Kidney (tissue), 22 donors: ENCODE results near the gene BSG. TPM values are rescaled to one million over a fixed set of nuclear protein-coding genes. Genes with fewer than 3 reads are reported as not detected.

Experiments used
- DNase-seq, 5 donors: peaks; one replicate each; pipeline ENCODE4 v3.0.0-alpha.2; 2013 to 2020
- FAIRE-seq: peaks from 2 replicates; lab custom pipeline; 2012; peaks lifted over from hg19 to GRCh38; lab: Jason Lieb, UNC
- H3K27ac ChIP-seq, 2 donors: one replicate each; pipeline ENCODE4 v1.7.0; 2013; ENCODE audit warnings: low read depth in 2 of 2, low read length in 2 of 2, inconsistent platforms in 1 of 2
- H3K27me3 ChIP-seq: one replicate; pipeline ENCODE4 v1.7.1; 2013; ENCODE audit warnings: low read length, inconsistent platforms; ENCODE audit not compliant: control insufficient read depth, insufficient read depth
- H3K36me3 ChIP-seq, 3 donors: one replicate each; pipeline versions ENCODE4 v1.7.0 to v1.7.1; 2013; ENCODE audit warnings: low read length in 3 of 3, control low read depth in 1 of 3, inconsistent platforms in 1 of 3; ENCODE audit not compliant: insufficient read depth in 3 of 3, control insufficient read depth in 2 of 3
- H3K4me1 ChIP-seq, 3 donors: one replicate each; pipeline versions ENCODE4 v1.7.0 to v1.7.1; 2013; ENCODE audit warnings: low read length in 3 of 3, inconsistent platforms in 1 of 3, low read depth in 1 of 3; ENCODE audit not compliant: control insufficient read depth in 2 of 3, insufficient read depth in 2 of 3
- H3K4me3 ChIP-seq, 3 donors: one replicate each; pipeline versions ENCODE4 v1.7.0 to v1.8.1; 2013; ENCODE audit warnings: low read length in 3 of 3, control low read depth in 1 of 3, inconsistent platforms in 1 of 3
- H3K9ac ChIP-seq, 3 donors: one replicate each; pipeline versions ENCODE4 v1.7.0 to v1.7.1; 2013; ENCODE audit warnings: low read length in 3 of 3, control low read depth in 1 of 3, inconsistent platforms in 1 of 3
- H3K9me3 ChIP-seq, 3 donors: one replicate each; pipeline versions ENCODE4 v1.7.0 to v1.7.1; 2013; ENCODE audit warnings: low read length in 3 of 3, control low read depth in 1 of 3, inconsistent platforms in 1 of 3; ENCODE audit not compliant: control insufficient read depth in 2 of 3, insufficient read depth in 1 of 3
- intact Hi-C: fragments of 100-400 bp; cut with DNase I; formaldehyde crosslinking; loops from one replicate; pipeline ENCODE4 v1.11.1; 2022
- long read RNA-seq, 10 donors: library from polyadenylated mRNA in 1 of 10; unstranded in 1 of 10; transcript quantifications; one replicate each; pipeline ENCODE4 v2.0.0 and lab custom pipeline, GENCODE V29; 2021 to 2026
- polyA plus RNA-seq: library from polyadenylated mRNA; stranded (reverse); fragments of 350-450 nt; fragmentation: Illumina TruSeq; extraction: RNeasy Lipid Tissue Mini Kit (QIAGEN cat#74804); gene quantifications from one replicate; pipeline ENCODE4 v1.2.3, GENCODE V29; 2014; ENCODE audit warnings: low read depth, low replicate concordance; ENCODE audit not compliant: insufficient read depth
- total RNA-seq: library from RNA; stranded (reverse); fragmentation: NEBNext Ultra II Directional; extraction: Animal tissue kit (Norgen Biotek cat#: 25700); gene quantifications from one replicate; pipeline ENCODE4 v1.2.1, GENCODE V29; 2021
- TF ChIP-seq, protein P1 (sequence below): IDR thresholded peaks from 3 replicates; pipeline ENCODE4 v1.5.1; 2012; ENCODE audit warnings: mild to moderate bottlenecking, moderate library complexity, borderline replicate concordance; ENCODE audit not compliant: insufficient read depth; ENCODE audit errors: extremely low read depth
- donor health status: control.
- donor health status: control.
- donor health status: control.
- donor health status: control.
- donor health status: control.
- donor health status: DM: yes; HTN: yes; CAD: no.
- donor health status: Normal renal cell carcinoma (clear cell type).

The BSG gene
- 554 TPM for total RNA-seq
- polyA plus RNA-seq, result 984 TPM
- long read RNA-seq, donor 1, transcript BSG-210 (2 exons, 611 nt), result minor isoform, 7 of 221 reads
- long read RNA-seq, donor 1, transcript BSG-206 (3 exons, 582 nt), result major isoform, 10 of 221 reads
- long read RNA-seq, donor 1, partial matches to known transcripts, result 36 of 221 reads
- long read RNA-seq, donor 1, other reads (novel, unspliced or antisense), result 168 of 221 reads
- long read RNA-seq, donor 2, transcript BSG-206 (3 exons, 582 nt), result minor isoform, 5 of 256 reads
- long read RNA-seq, donor 2, transcript BSG-210 (2 exons, 611 nt), result major isoform, 10 of 256 reads
- long read RNA-seq, donor 2, partial matches to known transcripts, result 221 of 256 reads
- long read RNA-seq, donor 2, other reads (novel, unspliced or antisense), result 20 of 256 reads
- long read RNA-seq, donor 3, transcript BSG-210 (2 exons, 611 nt), result major isoform, 11 of 341 reads
- long read RNA-seq, donor 3, partial matches to known transcripts, result 52 of 341 reads
- long read RNA-seq, donor 3, other reads (novel, unspliced or antisense), result 274 of 341 reads
- long read RNA-seq, donor 4, partial matches to known transcripts, result 23 of 171 reads
- long read RNA-seq, donor 4, other reads (novel, unspliced or antisense), result 144 of 171 reads
- long read RNA-seq, donor 5, partial matches to known transcripts, result 0 of 7 reads
- long read RNA-seq, donor 5, other reads (novel, unspliced or antisense), result 7 of 7 reads
- long read RNA-seq, donor 6, transcript BSG-206 (3 exons, 582 nt), result major isoform, 5 of 149 reads
- long read RNA-seq, donor 6, partial matches to known transcripts, result 20 of 149 reads
- long read RNA-seq, donor 6, other reads (novel, unspliced or antisense), result 121 of 149 reads
- long read RNA-seq, donor 7, partial matches to known transcripts, result 51 of 426 reads
- long read RNA-seq, donor 7, other reads (novel, unspliced or antisense), result 375 of 426 reads
- long read RNA-seq, donor 8, transcript BSG-206 (3 exons, 582 nt), result major isoform, 11 of 420 reads
- long read RNA-seq, donor 8, partial matches to known transcripts, result 384 of 420 reads
- long read RNA-seq, donor 8, other reads (novel, unspliced or antisense), result 22 of 420 reads
- long read RNA-seq, donor 9, partial matches to known transcripts, result 98 of 207 reads
- long read RNA-seq, donor 9, other reads (novel, unspliced or antisense), result 104 of 207 reads
- long read RNA-seq, donor 10, partial matches to known transcripts, result 155 of 333 reads
- long read RNA-seq, donor 10, other reads (novel, unspliced or antisense), result 174 of 333 reads

GRCh38 chr19:572140-572742, at the start of gene BSG:
Gene BSG, plus strand, starts transcription at chr19:572596. Its CDS starts 39 bp downstream, at chr19:572635.
- Histone ChIP-seq H3K27ac (peak within 1 kb of the TSS; percentile 83 to 89), H3K4me3 (peak within 1 kb of the TSS; percentile 69 to 84 (median 75)), H3K9ac (peak within 1 kb of the TSS; percentile 47 to 74 (median 63)), H3K4me1 (peaks cover 0 to 34% (median 9%) of the 10 kb centered on the region in 3 donors), H3K36me3 (no peaks in the 10 kb centered on the region), H3K27me3 (no peaks in the 10 kb centered on the region), H3K9me3 (no peaks in the 10 kb centered on the region)
- intact Hi-C loops, result no loop called here
- TF ChIP-seq, protein P1, sequence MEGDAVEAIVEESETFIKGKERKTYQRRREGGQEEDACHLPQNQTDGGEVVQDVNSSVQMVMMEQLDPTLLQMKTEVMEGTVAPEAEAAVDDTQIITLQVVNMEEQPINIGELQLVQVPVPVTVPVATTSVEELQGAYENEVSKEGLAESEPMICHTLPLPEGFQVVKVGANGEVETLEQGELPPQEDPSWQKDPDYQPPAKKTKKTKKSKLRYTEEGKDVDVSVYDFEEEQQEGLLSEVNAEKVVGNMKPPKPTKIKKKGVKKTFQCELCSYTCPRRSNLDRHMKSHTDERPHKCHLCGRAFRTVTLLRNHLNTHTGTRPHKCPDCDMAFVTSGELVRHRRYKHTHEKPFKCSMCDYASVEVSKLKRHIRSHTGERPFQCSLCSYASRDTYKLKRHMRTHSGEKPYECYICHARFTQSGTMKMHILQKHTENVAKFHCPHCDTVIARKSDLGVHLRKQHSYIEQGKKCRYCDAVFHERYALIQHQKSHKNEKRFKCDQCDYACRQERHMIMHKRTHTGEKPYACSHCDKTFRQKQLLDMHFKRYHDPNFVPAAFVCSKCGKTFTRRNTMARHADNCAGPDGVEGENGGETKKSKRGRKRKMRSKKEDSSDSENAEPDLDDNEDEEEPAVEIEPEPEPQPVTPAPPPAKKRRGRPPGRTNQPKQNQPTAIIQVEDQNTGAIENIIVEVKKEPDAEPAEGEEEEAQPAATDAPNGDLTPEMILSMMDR, result peak; percentile 0
- FAIRE-seq (no peak), DNase-seq (peak; percentile 98 to 100 (median 99))

DNA sequence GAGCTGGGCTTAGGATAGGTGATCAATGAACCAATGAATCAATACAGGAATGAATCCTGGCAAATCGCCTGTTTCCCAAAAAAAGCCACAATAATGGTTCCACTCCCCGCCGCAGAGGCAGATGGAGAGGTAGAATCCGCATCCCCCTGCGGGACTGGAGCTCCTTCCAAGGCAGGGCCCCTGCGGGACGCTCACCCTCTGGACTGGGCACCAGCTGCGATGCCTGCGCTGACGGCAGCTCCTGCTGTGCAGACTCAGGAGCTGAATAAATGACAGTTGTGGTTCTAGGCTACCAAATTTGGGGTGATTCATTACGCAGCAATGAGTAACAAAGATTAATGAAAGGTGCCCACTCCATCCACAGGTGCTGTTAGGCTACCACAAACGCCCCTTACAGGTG, 49.7 kb upstream of the BSG start:
- Histone ChIP-seq H3K9ac (no peak overlapping the region), H3K4me1 (no peaks in the 10 kb centered on the region), H3K36me3 (no peaks in the 10 kb centered on the region), H3K4me3 (no peak overlapping the region), H3K27me3 (no peaks in the 10 kb centered on the region), H3K9me3 (no peaks in the 10 kb centered on the region), H3K27ac (no peak overlapping the region)
- no peak for DNase-seq
- FAIRE-seq, result no peak
- intact Hi-C loops, result no loop called here
- TF ChIP-seq, protein P1, result no peak

GRCh38 chr19:524062-524674, 48.2 kb upstream of the BSG start:
- H3K27ac ChIP-seq, result no peak overlapping the region
- peak in 1 of 5 donors; percentile 81 for DNase-seq
- intact Hi-C loops, result no loop called here
- no peaks in the 10 kb centered on the region for H3K36me3 ChIP-seq
- H3K9ac ChIP-seq, result no peak overlapping the region
- FAIRE-seq, result no peak
- H3K27me3 ChIP-seq, result no peaks in the 10 kb centered on the region
- TF ChIP-seq, protein P1, result no peak
- no peaks in the 10 kb centered on the region for H3K9me3 ChIP-seq
- H3K4me1 ChIP-seq, result no peaks in the 10 kb centered on the region
- no peak overlapping the region for H3K4me3 ChIP-seq
